ENCODE results near the gene DYNLT1.

GRCh38 chr6:158611039-158611438 lies 33.5 kb downstream of the DYNLT1 start:
- TF ChIP-seq CTCF (conservative IDR thresholded peaks at IDR 0.05; ENCODE audit: low read length) = no peak
- TF ChIP-seq EZH2phosphoT487 (IDR thresholded peaks at IDR 0.05; ENCODE audit: borderline replicate concordance) = no peak

All from Loucy (cell line).